ENCODE results near the gene SUPT7L.
"Not testable (repeated sequence)": the region's sequence is repeated elsewhere in the genome, so short reads cannot be mapped to it uniquely, and the experiment has no call there.

Gene SUPT7L

GRCh38 chr2:27685006-27685405 lies 21.6 kb upstream of the SUPT7L start:
- DNase-seq (ENCODE audit: low read depth in 2 of 2), result not testable (repeated sequence)

DNA sequence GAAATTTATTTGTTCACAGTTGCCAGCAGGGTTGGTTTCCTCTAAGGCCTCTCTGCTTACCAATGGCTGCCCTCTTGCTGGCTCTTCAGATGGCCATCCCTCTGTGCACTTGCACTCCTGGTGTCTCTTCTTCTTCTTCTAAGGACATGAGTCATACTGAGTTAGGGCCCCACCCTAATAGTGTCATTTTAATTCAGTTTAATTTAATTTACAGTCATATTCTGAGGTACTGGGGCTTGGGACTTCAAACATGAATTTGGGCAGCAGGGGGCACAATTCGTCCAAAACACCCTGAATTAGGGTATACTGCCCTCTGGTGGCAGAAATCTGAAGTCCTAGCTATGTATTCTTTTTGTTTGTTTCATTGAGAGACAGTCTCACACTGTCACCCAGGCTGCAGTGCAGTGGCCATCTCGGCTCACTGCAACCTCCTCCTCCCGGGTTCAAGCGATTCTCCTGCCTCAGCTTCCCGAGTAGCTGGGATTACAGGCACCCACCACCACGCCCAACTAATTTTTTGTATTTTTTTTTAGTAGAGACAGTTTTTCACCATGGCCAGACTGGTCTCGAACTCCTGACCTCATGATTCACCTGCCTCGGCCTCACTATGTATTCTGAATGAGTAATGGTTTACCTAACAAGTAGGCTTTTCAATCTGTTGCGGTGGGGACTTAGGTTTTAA lies 20.1 kb upstream of the SUPT7L start:
- DNase-seq (ENCODE audit: low read depth in 2 of 2), result peak; percentile 80 to 92

DNA sequence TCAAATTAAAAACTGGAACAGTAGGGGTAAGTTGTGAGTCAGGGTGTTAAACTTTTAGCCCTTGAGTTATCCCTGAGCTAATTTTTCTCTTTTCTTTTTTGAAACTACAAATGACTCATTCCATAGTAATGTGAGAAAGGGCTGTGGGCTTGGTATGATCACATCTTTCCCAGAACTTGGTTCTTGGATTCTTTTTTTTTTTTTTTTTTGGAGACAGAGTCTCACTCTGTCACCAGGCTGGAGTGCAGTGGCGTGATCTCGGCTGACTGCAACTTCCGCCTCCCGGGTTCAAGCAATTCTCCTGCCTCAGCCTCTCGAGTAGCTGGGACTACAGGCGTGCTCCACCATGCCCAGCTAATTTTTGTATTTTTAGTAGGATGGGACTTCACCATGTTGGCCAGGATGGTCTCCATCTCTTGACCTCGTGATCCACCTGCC lies 18.9 kb upstream of the SUPT7L start:
- DNase-seq (ENCODE audit: low read depth in 2 of 2), result not testable (repeated sequence)

DNA sequence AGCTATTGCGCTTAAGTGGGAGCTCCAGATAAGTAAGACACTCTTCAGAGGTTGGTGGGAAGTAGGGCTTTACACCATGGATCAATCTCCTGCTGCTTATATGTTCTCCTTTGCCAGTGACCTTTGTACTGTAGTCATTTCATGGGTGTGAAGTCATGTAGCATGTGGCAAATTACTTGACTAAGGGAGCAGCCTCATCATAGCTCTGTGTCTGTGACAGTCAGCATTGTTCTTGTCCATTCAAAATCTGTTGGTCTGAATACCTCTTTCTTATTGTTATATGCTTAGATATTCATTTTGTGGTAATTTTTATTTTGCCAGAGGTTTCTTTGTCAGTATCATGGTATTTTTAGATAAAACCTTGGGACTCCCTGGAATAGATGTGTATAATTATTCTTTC lies 18.4 kb upstream of the SUPT7L start:
- no peak for DNase-seq (ENCODE audit: low read depth in 2 of 2)

DNA sequence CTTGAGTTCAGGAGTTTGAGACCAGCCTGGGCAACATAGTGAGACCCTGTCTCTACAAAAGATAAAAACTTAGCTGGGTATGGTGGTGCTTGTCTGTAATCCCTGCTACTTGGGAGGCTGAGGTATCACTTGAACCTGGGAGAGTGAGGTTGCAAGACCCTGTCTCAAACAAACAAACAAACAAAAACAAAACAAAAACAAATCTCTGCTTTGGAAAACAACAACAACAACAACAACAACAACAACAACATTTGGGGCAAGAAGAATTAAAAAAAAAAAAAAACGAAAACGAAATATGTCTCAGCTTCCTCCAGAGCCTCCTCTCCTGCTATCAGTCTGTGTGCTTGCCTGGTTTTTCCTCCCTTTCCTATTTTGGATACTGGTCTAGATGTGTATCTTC lies 17.2 kb upstream of the SUPT7L start:
- DNase-seq (ENCODE audit: low read depth in 2 of 2), result no peak

DNA sequence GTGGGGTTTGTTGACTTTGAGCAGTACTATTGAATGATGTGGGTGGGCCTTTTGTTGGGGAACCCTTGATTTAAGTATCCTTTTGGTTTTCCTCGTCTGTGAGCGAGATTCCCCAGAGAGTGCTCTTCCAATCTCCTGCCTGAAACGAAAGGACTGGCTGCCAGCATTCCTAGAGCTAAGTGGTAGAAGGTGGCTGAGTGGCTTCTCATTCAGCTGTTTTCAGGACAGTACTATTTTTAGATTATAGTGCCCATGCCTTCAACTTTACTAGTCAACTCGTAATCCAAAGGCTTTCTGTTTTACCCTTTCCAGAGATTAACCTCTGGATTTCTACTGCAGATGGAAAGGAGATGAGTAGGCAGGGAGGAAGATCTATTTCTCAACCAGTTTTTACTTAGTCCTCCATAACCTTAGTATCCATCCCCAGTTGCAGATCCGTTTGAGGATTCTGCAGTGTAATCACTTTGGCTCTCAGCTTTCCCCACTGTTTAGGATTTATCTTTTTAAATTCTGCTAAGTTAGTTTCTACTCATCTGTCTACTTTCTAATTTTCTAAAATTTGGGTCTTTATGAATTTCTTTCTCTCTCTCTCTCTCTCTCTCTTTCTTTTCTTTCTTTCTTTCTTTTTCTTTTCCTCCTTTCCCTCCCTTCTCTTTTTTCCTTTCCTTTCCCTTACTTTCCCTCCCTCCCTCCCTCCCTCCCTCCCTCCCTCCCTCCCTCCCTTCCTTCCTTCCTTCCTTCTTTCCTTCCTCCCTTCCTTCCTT lies 9.5 kb upstream of the SUPT7L start:
- DNase-seq (ENCODE audit: low read depth in 2 of 2), result no peak

- DNase-seq (ENCODE audit: low read depth in 2 of 2), result no peak
Measured at GRCh38 chr2:27671235-27671634, 7.8 kb upstream of the SUPT7L start.

- no peak for DNase-seq (ENCODE audit: low read depth in 2 of 2)
Measured at GRCh38 chr2:27667446-27667845, 4.0 kb upstream of the SUPT7L start.

- DNase-seq (ENCODE audit: low read depth in 2 of 2), result no peak
Measured at GRCh38 chr2:27664622-27665363, 1.4 kb upstream of the SUPT7L start.

DNA sequence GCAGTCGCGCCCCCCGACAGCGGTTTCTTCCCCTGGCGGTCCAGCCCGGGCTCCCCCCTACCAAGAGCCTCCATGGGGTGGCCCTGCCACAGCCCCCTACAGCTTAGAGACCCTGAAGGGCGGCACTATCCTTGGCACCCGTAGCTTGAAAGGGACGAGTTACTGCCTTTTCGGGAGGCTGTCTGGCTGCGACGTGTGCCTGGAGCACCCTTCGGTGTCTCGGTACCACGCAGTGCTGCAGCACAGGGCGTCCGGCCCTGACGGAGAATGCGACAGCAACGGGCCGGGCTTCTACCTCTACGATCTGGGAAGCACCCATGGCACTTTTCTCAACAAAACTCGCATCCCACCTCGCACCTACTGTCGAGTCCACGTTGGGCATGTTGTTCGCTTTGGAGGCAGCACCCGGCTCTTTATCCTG lies 750 bp upstream of the SUPT7L start:
- DNase-seq (ENCODE audit: low read depth in 2 of 2), result peak in 1 of 2 donors; percentile 7

GRCh38 chr2:27661371-27661770 lies 2.0 kb downstream of the SUPT7L start:
- no peak for DNase-seq (ENCODE audit: low read depth in 2 of 2)

- no peak for DNase-seq (ENCODE audit: low read depth in 2 of 2)
Measured at GRCh38 chr2:27655155-27655951, 8.1 kb downstream of the SUPT7L start.

GRCh38 chr2:27653397-27653796 lies 10.0 kb downstream of the SUPT7L start:
- no peak for DNase-seq (ENCODE audit: low read depth in 2 of 2)

GRCh38 chr2:27652790-27653189 lies 10.6 kb downstream of the SUPT7L start:
- no peak for DNase-seq (ENCODE audit: low read depth in 2 of 2)

DNA sequence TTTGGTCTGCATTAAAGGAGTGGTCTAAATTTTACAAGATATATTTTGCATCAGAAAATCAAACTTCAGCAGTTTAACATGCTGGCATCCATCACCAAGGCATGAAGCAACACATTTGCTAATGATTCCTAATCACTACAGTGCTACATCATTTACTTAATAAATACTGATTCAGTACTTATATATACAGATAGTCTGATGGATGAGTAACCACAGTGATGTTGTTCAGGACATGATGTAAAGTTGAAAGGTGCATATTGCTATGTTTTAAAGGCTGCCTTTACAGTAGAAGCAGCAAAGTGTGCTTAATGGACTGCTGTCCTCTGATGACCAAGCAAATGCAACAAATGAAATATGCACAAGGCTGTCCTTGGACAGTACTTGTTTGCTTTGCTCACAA lies 11.1 kb downstream of the SUPT7L start:
- no peak for DNase-seq (ENCODE audit: low read depth in 2 of 2)

- no peak for DNase-seq (ENCODE audit: low read depth in 2 of 2)
Measured at GRCh38 chr2:27651056-27651455, 12.4 kb downstream of the SUPT7L start.

DNA sequence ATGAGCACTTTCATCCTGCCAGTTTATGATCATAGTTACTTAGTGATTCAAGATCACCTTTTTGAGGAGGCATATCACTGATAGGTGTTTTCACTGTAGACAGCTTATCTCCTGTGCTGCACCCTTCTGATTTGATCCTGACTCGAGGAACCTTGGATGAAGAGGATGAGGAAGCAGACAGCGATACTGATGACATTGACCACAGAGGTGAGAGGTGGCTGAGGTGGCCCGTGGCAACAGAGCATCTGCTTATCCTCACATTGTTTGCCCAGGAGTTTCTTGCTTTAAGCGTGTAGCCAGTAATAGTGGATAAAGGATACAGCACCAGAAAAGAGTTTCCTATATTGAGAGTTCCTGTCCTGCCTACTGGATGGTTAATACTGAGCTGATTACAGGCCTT lies 15.7 kb downstream of the SUPT7L start:
- no peak for DNase-seq (ENCODE audit: low read depth in 2 of 2)

- DNase-seq (ENCODE audit: low read depth in 2 of 2), result no peak
Measured at GRCh38 chr2:27647289-27647688, 16.1 kb downstream of the SUPT7L start.

DNA sequence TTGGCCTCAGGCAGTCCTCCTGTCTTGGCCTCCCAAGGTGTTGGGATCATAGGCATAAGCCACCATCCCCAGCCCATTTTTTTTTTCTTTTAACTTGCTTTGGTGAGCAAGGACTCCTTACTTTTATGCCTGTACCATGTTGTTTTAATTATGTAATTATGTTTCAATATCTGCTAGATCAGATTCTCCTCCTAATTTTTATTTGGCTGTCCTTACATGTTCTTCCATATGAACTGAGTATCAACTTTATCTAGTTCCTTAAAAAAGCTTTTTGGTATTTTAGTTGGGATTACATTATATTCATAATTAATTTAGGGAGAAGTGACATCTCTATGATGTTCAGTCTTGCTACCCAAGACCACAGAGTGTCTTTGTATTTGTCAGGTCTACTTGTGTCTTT lies 18.2 kb downstream of the SUPT7L start:
- DNase-seq (ENCODE audit: low read depth in 2 of 2), result no peak

- no peak for DNase-seq (ENCODE audit: low read depth in 2 of 2)
Measured at GRCh38 chr2:27640722-27641245, 22.6 kb downstream of the SUPT7L start.

DNA sequence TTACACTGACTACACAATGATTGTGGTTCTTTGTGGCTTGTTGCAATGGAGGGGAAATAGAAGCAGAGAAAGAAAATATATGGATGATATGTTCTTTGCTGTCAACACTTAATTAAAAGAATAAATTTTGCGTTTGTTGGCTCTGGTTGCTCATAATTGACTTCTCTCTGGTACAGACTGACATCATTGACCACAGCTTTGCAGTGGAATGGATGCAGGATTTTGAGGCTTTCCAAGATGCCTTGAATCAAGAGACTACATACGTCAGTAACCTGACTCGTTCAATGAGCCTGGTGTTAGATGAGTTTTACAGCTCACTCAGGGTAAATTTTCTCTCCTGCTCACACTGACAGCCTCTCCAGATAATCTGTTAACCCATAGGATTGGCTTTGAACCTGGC lies 24.7 kb downstream of the SUPT7L start:
- DNase-seq (ENCODE audit: low read depth in 2 of 2), result no peak

All from activated CD4-positive, alpha-beta T cell treated with anti-CD3 and anti-CD28 coated beads for 24 hours (primary cell).